Prostate gland (tissue), 2 donors: Measurements from ENCODE around the gene ARL10. TPM values are rescaled to one million over a fixed set of nuclear protein-coding genes. Genes with fewer than 3 reads are reported as not detected.

Experiments used
- DNase-seq: peaks from one replicate; pipeline ENCODE4 v3.0.0-alpha.2; 2019; ENCODE audit warnings: low spot score
- H3K27ac ChIP-seq, 2 donors: fragments of 200-600 bp; sonication (generic); 2 replicates each; pipeline ENCODE4 v1.5.1; 2017 to 2019
- H3K27me3 ChIP-seq: fragments of 200-600 bp; sonication (generic); replicated peaks from 2 replicates; pipeline ENCODE4 v1.5.1; 2019; ENCODE audit not compliant: insufficient read depth
- H3K36me3 ChIP-seq, 2 donors: fragments of 200-600 bp; sonication (generic); 1 replicate in 1 of 2; 2 replicates in 1 of 2; pipeline versions ENCODE4 v1.5.1 to v1.8.1; 2017 to 2019
- H3K4me1 ChIP-seq: fragments of 200-600 bp; sonication (generic); replicated peaks from 2 replicates; pipeline ENCODE4 v1.5.1; 2019
- H3K4me3 ChIP-seq, 2 donors: fragments of 200-600 bp; sonication (generic); 2 replicates each; pipeline ENCODE4 v1.5.1; 2017 to 2019
- H3K9me3 ChIP-seq: fragments of 200-600 bp; sonication (generic); 2 replicates; pipeline ENCODE4 v1.5.1; 2017
- POLR2A ChIP-seq: fragments of 450-650 bp; IDR thresholded peaks from one replicate; pipeline ENCODE4 v1.6.1; 2016; ENCODE audit warnings: antibody characterized with exemption, mild to moderate bottlenecking
- POLR2AphosphoS5 ChIP-seq: sonication (generic); formaldehyde crosslinking; IDR thresholded peaks from one replicate; pipeline ENCODE4 v1.6.1; 2017; ENCODE audit warnings: antibody characterized with exemption
- WGBS: methylation state at CpG from one replicate; pipeline ENCODE4 v1.1.5; 2018; 5-methylcytosine and 5-hydroxymethylcytosine counted together
- intact Hi-C: fragments of 100-400 bp; cut with DNase I; formaldehyde crosslinking; loops from one replicate; pipeline ENCODE4 v1.14.2; 2022
- total RNA-seq, 2 donors: library from RNA; depleted of rRNA; stranded (reverse); fragments of >200 nt; gene quantifications; one replicate each; pipeline ENCODE4 v1.1.0, GENCODE V29; 2016
- TF ChIP-seq, protein P1 (sequence below), 4 experiments: fragments of 200-600 bp in 2 of 4; fragments of 450-650 bp in 2 of 4; sonication (generic) in 2 of 4; IDR thresholded peaks; 1 replicate in 3 of 4; 2 replicates in 1 of 4; pipeline ENCODE4 v1.5.1; 2016 to 2019; ENCODE audit warnings: antibody characterized with exemption in 4 of 4, mild to moderate bottlenecking in 2 of 4, moderate library complexity in 2 of 4

ARL10 gene
- total RNA-seq, 2 donors from 2014 or later = 2.4 to 8.2 TPM

DNA sequence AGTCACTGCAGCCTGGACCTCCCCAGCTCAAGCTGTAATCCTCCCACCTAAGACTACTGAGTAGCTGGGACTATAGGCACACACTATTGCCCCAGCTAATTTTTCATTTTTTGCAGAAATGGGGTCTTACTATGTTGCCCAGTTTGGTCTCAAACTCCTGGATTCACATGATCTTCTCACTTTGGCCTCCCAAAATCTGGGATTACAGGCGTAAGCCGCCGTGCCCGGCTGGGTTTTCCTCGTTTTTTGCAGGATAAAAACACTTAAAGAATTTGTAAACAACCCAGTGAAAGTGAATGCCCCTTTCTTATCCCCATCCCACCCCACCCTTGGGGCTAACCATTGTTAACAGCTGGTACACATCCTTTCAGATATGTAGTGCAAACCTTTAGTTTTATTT lies 43.3 kb downstream of the ARL10 start:
- no peak overlapping the region for H3K27ac ChIP-seq
- DNase-seq = no peak
- no peaks in the 10 kb centered on the region for H3K4me1 ChIP-seq
- no peaks in the 10 kb centered on the region for H3K27me3 ChIP-seq
- no peaks in the 10 kb centered on the region for H3K9me3 ChIP-seq
- 85% methylated on average over 5 of the region's 5 CpGs for WGBS
- H3K36me3 ChIP-seq = peaks cover 0 to 2% of the 10 kb centered on the region in 2 donors
- TF ChIP-seq POLR2AphosphoS5 = no peak
- TF ChIP-seq POLR2A = no peak
- no peak overlapping the region for H3K4me3 ChIP-seq
- intact Hi-C loops = no loop called here

DNA sequence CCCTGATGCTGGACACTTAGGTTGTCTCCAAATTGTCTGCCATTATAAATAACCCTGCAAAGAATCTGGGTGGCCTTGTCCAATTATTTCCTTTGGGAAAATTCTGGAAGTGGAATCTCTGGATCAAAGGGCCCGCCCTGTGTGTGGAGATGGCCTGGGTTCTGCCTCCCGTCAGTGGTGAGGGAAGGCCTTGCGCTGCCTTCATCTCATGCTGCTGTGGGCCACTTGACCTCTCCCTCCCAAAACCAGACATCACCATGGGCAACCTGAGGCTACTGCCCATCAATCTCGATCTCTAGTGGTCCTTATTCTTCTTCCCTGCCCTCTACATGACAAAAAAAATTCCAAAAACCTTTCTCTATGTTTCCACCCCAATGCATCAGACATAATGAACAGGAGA lies 44.5 kb downstream of the ARL10 start:
- intact Hi-C loops = loop anchor here (10.0 kb wide), 2 partner anchors 165 to 235 kb away; partner anchors contain the start of gene TSPAN17
- Histone ChIP-seq H3K27me3 (no peaks in the 10 kb centered on the region), H3K36me3 (peaks cover 0 to 2% of the 10 kb centered on the region in 2 donors), H3K27ac (no peak overlapping the region), H3K4me3 (no peak overlapping the region), H3K9me3 (no peaks in the 10 kb centered on the region), H3K4me1 (no peaks in the 10 kb centered on the region)
- DNase-seq = no peak
- TF ChIP-seq POLR2AphosphoS5 = no peak
- TF ChIP-seq, protein P1, sequence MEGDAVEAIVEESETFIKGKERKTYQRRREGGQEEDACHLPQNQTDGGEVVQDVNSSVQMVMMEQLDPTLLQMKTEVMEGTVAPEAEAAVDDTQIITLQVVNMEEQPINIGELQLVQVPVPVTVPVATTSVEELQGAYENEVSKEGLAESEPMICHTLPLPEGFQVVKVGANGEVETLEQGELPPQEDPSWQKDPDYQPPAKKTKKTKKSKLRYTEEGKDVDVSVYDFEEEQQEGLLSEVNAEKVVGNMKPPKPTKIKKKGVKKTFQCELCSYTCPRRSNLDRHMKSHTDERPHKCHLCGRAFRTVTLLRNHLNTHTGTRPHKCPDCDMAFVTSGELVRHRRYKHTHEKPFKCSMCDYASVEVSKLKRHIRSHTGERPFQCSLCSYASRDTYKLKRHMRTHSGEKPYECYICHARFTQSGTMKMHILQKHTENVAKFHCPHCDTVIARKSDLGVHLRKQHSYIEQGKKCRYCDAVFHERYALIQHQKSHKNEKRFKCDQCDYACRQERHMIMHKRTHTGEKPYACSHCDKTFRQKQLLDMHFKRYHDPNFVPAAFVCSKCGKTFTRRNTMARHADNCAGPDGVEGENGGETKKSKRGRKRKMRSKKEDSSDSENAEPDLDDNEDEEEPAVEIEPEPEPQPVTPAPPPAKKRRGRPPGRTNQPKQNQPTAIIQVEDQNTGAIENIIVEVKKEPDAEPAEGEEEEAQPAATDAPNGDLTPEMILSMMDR (IDR thresholded peaks at IDR 0.05) = no peak
- TF ChIP-seq POLR2A = no peak
- 89% methylated on average over 4 of the region's 4 CpGs for WGBS

DNA sequence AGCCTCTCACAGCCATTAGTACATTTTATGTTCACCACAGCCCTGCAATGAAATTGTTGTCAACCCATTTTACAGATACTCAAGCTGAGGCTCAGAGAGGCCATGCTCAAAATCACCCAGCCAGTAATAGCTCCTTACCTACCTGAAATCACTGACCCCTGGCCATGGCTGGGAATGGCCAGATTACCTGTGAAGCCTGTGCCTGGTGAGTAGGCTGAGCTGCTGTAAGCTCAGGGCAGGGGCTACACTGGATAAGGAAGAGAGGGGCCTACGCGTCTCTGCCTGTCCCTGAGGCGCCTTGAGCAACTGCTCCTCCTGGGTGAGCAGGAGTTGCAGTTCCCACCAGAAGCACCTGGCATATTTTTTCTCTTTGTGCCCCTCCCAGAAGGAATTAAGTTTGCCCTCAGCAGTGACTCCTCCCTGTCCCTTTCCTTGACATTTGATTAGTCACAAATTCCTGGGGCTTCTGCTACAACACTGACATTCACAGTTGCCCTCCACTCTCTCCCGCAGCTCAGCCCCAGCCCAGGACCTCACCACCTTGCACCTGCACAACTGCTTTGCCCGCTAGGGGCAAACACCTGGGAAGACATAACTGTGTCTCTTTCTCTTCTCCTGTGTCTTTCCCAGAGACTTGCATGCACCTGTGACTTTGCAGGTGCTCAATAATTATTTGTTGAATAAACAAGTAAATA lies 45.3 kb downstream of the ARL10 start:
- WGBS = 75% methylated on average over 5 of the region's 5 CpGs
- intact Hi-C loops = loop anchor here (10.0 kb wide), 2 partner anchors 164 to 234 kb away; partner anchors contain the start of gene TSPAN17
- Histone ChIP-seq H3K36me3 (peaks cover 0 to 2% of the 10 kb centered on the region in 2 donors), H3K4me1 (no peaks in the 10 kb centered on the region), H3K4me3 (no peak overlapping the region), H3K27me3 (no peaks in the 10 kb centered on the region), H3K9me3 (no peaks in the 10 kb centered on the region), H3K27ac (no peak overlapping the region)
- TF ChIP-seq POLR2AphosphoS5 (no peak), POLR2A (no peak)
- TF ChIP-seq, protein P1 (IDR thresholded peaks at IDR 0.05) = no peak
- no peak for DNase-seq

DNA sequence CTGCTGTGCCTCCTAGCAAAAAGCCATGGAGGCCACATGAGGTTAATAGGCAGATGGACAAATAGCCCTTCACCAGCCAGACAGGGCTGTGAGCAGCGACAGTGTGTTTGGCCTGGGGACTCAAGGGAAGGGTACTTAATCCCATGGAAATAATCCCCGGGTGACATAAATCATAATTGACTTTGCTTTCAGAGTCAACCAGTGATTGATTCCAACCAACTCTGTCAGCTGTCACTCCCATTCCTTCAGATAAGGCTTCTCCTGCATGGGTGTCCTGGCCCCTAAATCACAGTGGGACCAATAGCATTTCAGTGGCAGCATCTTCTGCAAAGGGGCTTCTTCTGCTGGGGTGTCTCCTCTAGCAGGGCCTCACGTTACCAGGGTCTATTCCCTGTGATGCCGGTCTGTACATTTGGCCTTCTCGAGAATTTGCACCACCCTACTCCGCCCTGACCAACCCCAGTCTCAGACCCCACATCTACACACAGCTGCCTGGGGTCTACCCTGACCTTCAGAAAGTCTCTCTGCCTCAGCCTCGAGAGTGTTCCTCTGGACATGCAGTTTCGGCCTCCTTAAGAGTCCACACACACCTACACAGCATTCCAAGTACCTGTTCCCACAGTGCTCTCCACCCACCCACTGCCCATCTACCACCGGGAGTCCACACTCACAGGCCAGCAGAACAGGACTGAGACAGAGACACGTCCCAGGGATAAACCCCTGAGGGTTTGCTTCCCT lies 47.4 kb downstream of the ARL10 start:
- Histone ChIP-seq H3K27ac (no peak overlapping the region), H3K4me3 (no peak overlapping the region), H3K36me3 (no peaks in the 10 kb centered on the region), H3K27me3 (no peaks in the 10 kb centered on the region), H3K4me1 (no peaks in the 10 kb centered on the region), H3K9me3 (no peaks in the 10 kb centered on the region)
- 65% methylated on average over 10 of the region's 10 CpGs for WGBS
- intact Hi-C loops = loop anchor here (10.0 kb wide), 2 partner anchors 162 to 232 kb away; partner anchors contain the start of gene TSPAN17
- no peak for DNase-seq
- TF ChIP-seq POLR2AphosphoS5 = no peak
- TF ChIP-seq, protein P1 (IDR thresholded peaks at IDR 0.05) = no peak

DNA sequence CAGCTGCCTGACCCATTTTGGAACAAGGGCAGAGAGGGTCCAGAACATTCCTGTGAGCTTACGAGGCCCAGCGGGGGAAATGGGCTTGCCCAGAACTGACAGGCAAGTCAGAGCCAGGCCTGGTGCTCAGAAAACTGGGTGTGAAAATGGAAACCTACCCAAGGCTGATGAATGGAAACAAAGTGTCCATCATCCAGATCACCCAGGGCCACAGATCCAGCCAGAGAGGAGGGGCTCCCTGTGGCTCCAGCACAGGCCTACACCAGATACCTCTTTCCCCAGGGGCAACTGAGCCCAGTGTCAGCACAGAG lies 47.9 kb downstream of the ARL10 start:
- WGBS = 24% methylated on average over 2 of the region's 2 CpGs
- Histone ChIP-seq H3K4me3 (no peak overlapping the region), H3K27ac (no peak overlapping the region), H3K4me1 (no peaks in the 10 kb centered on the region), H3K27me3 (no peaks in the 10 kb centered on the region), H3K36me3 (no peaks in the 10 kb centered on the region), H3K9me3 (no peaks in the 10 kb centered on the region)
- no peak for DNase-seq
- intact Hi-C loops = loop anchor here (10.0 kb wide), 2 partner anchors 162 to 232 kb away; partner anchors contain the start of gene TSPAN17
- TF ChIP-seq, protein P1 (IDR thresholded peaks at IDR 0.05) = no peak
- TF ChIP-seq POLR2A (no peak), POLR2AphosphoS5 (no peak)
